GM12873 (cell line): ENCODE results near the gene ITPKC.

Experiments used
- TF ChIP-seq, protein P1 (sequence below): IDR thresholded peaks from 2 replicates; pipeline ENCODE4 v1.5.1; 2012; ENCODE audit warnings: low read depth, mild to moderate bottlenecking, moderate library complexity, low read length, control low read depth; ENCODE audit not compliant: insufficient read depth; ENCODE audit errors: missing control alignments

Gene ITPKC

DNA sequence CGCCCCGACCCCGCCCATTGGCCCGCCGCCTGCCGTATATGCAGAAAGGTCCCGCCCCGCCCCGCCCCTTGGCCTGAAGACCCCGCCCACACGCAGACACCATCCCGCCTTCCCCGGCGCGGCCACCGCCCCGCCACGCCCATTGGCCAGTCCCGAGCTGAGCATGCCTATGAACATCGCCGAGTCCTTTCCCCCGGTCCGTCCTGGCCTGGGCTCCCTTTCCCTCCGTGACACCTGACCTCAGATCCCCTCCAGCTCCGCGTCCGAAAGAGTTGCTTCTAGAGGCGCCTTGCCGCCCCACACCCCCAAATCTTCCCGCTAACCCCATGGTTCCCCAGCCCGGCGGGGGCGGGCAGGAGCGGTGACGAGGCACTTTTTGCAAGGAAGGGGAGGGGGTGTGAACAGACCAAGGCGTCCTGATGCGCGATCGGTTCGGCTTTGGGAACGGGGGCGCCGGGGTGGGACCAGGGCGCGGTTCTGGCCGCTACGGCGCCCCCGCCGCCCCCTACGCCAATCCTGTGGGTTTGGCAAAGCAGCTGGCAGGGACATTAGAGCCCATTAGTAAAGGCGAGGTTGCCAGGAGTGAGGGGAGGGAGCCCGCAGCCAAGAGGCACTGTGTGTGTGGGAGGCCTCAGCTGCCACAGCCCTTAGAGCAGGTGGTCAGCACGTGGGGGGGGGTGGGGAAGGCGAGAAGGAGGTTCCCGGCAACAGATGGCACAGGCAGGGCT lies 26.1 kb upstream of the ITPKC start:
- TF ChIP-seq, protein P1, sequence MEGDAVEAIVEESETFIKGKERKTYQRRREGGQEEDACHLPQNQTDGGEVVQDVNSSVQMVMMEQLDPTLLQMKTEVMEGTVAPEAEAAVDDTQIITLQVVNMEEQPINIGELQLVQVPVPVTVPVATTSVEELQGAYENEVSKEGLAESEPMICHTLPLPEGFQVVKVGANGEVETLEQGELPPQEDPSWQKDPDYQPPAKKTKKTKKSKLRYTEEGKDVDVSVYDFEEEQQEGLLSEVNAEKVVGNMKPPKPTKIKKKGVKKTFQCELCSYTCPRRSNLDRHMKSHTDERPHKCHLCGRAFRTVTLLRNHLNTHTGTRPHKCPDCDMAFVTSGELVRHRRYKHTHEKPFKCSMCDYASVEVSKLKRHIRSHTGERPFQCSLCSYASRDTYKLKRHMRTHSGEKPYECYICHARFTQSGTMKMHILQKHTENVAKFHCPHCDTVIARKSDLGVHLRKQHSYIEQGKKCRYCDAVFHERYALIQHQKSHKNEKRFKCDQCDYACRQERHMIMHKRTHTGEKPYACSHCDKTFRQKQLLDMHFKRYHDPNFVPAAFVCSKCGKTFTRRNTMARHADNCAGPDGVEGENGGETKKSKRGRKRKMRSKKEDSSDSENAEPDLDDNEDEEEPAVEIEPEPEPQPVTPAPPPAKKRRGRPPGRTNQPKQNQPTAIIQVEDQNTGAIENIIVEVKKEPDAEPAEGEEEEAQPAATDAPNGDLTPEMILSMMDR: no peak

DNA sequence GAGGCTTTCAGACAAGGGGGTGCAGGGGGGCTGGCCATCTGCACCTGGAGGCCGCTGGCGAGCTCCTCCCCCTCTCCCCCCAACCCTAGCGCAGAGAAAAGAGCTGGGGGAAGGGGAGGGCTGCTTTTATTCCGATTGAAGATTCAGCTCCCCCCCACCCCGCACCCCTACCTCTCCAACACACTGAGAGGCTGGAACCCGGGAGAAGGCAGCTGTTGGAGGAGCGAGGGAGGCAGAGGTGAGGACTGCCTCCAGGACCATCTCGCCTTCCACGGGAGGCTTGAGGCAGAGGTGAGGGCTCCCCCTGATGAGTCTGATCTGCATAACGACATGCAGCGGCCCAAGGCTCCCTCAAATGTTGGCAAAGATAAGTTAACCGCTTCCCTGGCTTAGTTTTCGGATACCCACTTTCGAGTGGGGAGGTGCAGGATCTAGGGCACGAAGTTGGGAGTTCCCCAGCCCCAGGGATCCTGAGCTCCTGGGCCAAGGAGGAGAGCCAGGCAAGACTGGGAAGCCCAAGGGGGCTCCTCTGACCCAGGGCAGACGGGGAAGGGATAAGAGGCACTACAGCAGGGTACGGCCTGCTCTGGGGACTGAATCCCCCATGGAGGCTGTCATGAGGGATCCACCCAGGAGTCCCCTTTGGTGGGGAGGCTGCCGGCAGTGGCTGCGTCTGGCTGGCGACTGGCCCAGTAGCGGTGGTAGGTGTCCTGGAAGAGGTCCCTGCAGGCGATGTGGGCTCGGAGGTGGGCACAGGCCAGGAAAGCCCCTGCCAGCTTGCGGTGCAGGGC lies 25.3 kb upstream of the ITPKC start:
- TF ChIP-seq, protein P1: no peak

DNA sequence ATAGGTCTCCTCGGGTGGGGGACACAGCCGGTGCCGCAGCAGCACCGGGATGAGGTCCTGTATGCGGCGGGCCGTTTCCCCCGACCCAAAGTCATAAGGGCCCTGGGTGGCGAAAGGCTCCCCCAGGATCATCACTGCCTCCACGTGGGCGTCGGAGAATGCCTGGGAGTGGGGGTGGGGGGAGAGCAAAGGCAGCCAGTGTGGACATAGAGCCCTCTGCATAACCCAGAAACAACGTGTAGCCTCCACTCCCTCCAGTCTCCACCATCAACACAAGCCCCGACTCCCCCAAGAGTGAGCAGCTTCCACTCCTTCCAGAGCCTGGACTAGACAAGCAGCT lies 24.7 kb upstream of the ITPKC start:
- TF ChIP-seq, protein P1: no peak

DNA sequence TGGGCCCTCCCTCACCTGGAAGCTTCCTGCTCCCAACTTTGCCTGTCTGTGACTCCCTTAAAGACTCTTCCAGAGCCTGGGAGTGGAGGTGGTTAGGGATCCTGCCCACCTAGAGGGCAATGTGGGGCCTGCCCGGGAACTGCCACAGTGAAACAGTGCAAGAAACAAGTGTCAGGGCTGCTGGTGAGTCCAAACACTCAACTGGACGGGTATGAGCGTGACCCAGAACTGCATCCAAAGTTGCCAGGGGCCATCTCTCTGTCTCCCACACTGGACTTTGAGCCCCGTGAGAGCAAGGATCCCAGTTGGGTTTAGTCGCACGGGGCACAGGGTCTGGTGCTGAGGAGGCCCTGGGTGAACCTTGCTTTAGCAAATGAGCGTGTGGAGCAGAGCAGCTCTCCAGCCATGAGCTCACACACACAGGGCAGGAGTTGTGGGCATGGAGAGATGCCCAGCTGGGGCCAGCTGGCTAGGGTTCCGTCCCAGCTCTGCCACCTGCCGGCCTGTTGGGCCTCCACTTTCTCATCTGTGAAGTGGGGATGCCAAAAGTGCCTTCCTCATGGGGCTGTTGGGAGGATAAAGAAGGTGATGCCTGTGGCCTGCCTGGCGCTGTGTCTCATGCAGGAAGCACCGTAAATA lies 23.6 kb upstream of the ITPKC start:
- TF ChIP-seq, protein P1: no peak

DNA sequence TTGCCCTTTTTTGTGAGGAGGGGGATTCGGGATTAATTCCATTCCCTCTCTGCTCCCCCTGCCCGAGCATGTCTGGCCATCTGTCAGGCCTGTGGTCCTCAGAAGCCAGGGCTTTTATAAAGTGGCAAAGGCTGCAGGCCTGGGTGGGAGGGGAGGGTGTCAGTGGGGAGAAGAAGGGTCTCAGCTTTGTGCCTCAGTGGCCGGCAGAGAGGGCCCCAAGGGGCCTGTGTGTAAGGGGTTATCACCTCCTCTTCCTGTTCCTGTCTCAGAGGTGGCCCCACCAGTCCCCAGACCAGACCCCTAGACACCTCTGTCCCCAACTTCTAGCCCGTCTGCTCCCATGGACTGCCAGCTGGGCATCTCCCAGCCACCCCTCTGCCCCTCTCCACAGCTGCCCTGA lies 23.0 kb upstream of the ITPKC start:
- TF ChIP-seq, protein P1: no peak

DNA sequence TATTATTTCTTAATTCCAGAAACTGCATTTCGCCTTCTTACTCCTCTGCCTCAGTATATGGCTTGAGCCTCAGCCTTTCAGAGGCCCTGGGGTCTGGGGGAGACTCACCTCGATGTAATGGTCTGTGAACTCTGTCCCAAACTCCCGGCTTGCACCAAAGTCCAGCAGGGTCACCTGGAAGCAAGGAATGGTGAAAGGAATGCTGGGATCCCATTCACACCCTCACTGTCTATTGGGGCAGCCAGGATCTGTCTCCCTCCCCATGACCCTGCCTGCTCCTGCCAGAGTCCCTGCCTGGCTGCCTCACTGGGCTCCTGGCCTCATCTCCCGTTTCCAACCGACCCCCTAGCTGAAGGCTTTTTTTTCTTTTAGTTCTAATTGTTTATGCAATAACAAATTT lies 21.0 kb upstream of the ITPKC start:
- TF ChIP-seq, protein P1: no peak

DNA sequence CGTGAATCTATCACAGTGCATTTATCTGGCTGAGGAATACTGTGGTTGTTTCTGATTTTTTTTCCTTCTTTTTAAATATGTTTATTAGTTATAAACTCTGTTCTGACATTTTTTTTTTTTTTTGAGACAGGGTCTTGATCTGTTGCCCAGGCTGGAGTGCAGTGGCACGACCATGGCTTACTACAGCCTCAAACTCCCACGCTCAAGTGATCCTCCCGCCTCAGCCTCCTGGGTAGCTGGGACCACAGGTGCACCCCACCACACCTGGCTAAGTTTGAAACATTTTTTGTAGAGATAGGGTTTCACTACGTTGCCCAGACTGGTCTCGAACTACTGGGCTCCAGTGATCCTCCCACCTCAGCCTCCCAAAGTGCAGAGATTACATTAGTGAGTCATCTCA lies 19.9 kb upstream of the ITPKC start:
- TF ChIP-seq, protein P1: no peak
